ENCODE data around the gene FOCAD.

GRCh38 chr9:20707708-20708107, 23.6 kb downstream of the FOCAD start:
- TF ChIP-seq CTCF (tag by site-specific recombination; IDR thresholded peaks at IDR 0.05) (no peak), ZBTB44 (tag by site-specific recombination; IDR thresholded peaks at IDR 0.05) (no peak)
- TF ChIP-seq, protein P1, sequence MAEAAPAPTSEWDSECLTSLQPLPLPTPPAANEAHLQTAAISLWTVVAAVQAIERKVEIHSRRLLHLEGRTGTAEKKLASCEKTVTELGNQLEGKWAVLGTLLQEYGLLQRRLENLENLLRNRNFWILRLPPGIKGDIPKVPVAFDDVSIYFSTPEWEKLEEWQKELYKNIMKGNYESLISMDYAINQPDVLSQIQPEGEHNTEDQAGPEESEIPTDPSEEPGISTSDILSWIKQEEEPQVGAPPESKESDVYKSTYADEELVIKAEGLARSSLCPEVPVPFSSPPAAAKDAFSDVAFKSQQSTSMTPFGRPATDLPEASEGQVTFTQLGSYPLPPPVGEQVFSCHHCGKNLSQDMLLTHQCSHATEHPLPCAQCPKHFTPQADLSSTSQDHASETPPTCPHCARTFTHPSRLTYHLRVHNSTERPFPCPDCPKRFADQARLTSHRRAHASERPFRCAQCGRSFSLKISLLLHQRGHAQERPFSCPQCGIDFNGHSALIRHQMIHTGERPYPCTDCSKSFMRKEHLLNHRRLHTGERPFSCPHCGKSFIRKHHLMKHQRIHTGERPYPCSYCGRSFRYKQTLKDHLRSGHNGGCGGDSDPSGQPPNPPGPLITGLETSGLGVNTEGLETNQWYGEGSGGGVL (tag by site-specific recombination; IDR thresholded peaks at IDR 0.05), result no peak
- TF ChIP-seq, protein P2, sequence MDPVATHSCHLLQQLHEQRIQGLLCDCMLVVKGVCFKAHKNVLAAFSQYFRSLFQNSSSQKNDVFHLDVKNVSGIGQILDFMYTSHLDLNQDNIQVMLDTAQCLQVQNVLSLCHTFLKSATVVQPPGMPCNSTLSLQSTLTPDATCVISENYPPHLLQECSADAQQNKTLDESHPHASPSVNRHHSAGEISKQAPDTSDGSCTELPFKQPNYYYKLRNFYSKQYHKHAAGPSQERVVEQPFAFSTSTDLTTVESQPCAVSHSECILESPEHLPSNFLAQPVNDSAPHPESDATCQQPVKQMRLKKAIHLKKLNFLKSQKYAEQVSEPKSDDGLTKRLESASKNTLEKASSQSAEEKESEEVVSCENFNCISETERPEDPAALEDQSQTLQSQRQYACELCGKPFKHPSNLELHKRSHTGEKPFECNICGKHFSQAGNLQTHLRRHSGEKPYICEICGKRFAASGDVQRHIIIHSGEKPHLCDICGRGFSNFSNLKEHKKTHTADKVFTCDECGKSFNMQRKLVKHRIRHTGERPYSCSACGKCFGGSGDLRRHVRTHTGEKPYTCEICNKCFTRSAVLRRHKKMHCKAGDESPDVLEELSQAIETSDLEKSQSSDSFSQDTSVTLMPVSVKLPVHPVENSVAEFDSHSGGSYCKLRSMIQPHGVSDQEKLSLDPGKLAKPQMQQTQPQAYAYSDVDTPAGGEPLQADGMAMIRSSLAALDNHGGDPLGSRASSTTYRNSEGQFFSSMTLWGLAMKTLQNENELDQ (tag by site-specific recombination; IDR thresholded peaks at IDR 0.05; ENCODE audit: low read depth), result no peak

All from HEK293 (cell line).